GM18511 (cell line): Measurements from ENCODE around the gene OPN4.
A peak's percentile ranks its signal among the peaks of the same experiment; 100 is the strongest.

Experiments
- ATAC-seq: cut with Tn5 transposase; IDR thresholded peaks from one replicate; pipeline ENCODE4 v1.9.1; 2021; ENCODE audit warnings: mild to moderate bottlenecking, moderate library complexity; ENCODE audit not compliant: unreplicated experiment

The OPN4 gene

GRCh38 chr10:86662186-86663045, 8.1 kb downstream of the OPN4 start:
- no peak for ATAC-seq

- no peak for ATAC-seq
These were observed 8.6 kb downstream of the OPN4 start for GRCh38 chr10:86663046-86663345.

- no peak for ATAC-seq
These were observed 9.4 kb downstream of the OPN4 start for GRCh38 chr10:86663576-86664339.

- ATAC-seq, result no peak
These were observed 10.2 kb downstream of the OPN4 start for GRCh38 chr10:86664341-86665217.

- ATAC-seq, result no peak
These were observed 10.9 kb downstream of the OPN4 start for GRCh38 chr10:86665218-86665607.

- no peak for ATAC-seq
These were observed 11.5 kb downstream of the OPN4 start for GRCh38 chr10:86665868-86666267.

- no peak for ATAC-seq
These were observed 12.2 kb downstream of the OPN4 start for GRCh38 chr10:86666538-86666937.

- no peak for ATAC-seq
These were observed 13.3 kb downstream of the OPN4 start for GRCh38 chr10:86667421-86668181.

- ATAC-seq, result peak; percentile 87
These were observed 14.2 kb downstream of the OPN4 start, which contains the start of gene LDB3 for GRCh38 chr10:86668297-86669165. Gene LDB3 (plus strand): TSS chr10:86668511. CDS start chr10:86668692, 181 bp downstream.

- no peak for ATAC-seq
These were observed 16.0 kb downstream of the OPN4 start for GRCh38 chr10:86670290-86670811.

- ATAC-seq, result no peak
These were observed 16.5 kb downstream of the OPN4 start for GRCh38 chr10:86670876-86671275.

GRCh38 chr10:86671419-86671818, 17.1 kb downstream of the OPN4 start:
- no peak for ATAC-seq

GRCh38 chr10:86671985-86672710, 17.8 kb downstream of the OPN4 start:
- ATAC-seq, result no peak

GRCh38 chr10:86673216-86673826, 19.0 kb downstream of the OPN4 start:
- ATAC-seq, result no peak

- ATAC-seq, result no peak
These were observed 19.7 kb downstream of the OPN4 start for GRCh38 chr10:86673827-86674581.

- ATAC-seq, result no peak
These were observed 20.6 kb downstream of the OPN4 start for GRCh38 chr10:86674912-86675311.

GRCh38 chr10:86677374-86677773, 23.0 kb downstream of the OPN4 start:
- no peak for ATAC-seq
